22Rv1 (cell line): ENCODE measurements around the gene CLEC16A.

ENCODE experiments used
- ZFX ChIP-seq: fragments of 450-650 bp; IDR thresholded peaks from 2 replicates; pipeline ENCODE4 v1.6.1; 2017; ENCODE audit warnings: antibody characterized with exemption, borderline replicate concordance
- TF ChIP-seq, protein P1 (sequence below): fragments of 450-650 bp; IDR thresholded peaks from 2 replicates; pipeline ENCODE4 v1.5.1; 2017; ENCODE audit warnings: mild to moderate bottlenecking

DNA sequence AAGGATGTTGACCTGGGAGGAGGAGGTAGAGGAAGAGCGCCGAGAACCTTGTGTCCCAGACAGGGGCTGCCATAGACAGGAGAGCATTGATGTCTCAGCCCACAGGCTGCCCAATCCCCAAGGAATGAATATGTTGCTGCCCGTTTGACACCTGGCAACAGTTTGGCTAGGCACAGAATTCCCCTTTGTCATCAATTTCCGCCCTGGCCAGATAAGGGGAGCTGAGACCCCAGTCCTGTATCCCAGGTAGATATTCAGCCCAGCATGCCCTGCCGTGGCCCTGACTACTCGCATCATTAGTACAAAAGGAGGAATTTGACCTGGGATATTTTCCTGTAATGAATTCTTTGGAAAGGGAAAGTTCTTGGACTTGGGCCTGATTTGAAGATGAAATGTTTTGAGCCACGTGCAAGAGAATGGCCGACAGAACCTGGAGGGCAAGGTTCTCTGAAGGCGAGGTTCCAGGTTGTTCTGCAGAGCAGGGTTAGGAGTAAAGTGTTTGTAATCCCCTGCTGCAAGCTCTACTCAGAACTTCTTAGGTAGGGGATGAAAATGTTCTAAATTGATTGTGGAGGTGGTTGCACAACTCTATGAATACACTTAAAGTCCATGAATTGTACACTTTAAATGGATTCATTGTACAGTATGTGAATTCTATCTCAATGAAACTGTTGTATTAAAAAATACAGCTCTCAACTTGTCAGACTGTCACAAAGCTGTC is 202.8 kb downstream of the CLEC16A start:
- TF ChIP-seq, protein P1, sequence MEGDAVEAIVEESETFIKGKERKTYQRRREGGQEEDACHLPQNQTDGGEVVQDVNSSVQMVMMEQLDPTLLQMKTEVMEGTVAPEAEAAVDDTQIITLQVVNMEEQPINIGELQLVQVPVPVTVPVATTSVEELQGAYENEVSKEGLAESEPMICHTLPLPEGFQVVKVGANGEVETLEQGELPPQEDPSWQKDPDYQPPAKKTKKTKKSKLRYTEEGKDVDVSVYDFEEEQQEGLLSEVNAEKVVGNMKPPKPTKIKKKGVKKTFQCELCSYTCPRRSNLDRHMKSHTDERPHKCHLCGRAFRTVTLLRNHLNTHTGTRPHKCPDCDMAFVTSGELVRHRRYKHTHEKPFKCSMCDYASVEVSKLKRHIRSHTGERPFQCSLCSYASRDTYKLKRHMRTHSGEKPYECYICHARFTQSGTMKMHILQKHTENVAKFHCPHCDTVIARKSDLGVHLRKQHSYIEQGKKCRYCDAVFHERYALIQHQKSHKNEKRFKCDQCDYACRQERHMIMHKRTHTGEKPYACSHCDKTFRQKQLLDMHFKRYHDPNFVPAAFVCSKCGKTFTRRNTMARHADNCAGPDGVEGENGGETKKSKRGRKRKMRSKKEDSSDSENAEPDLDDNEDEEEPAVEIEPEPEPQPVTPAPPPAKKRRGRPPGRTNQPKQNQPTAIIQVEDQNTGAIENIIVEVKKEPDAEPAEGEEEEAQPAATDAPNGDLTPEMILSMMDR, result no peak
- TF ChIP-seq ZFX, result no peak
